PC-9 (cell line): ENCODE results near the gene ZMIZ1. TPM values are rescaled to one million over a fixed set of nuclear protein-coding genes. Genes with fewer than 3 reads are reported as not detected.

Experiments
- BruUV-seq: library from RNA; stranded (reverse); fragments of 400-500 nt; replicated peaks from 2 replicates; lab custom pipeline; 2021; lab: Mats Ljungman, UMichigan
- CTCF ChIA-PET: fragments of 300-600 bp; sonication (Branson Sonifier 250); formaldehyde crosslinking; loops from one replicate; lab custom pipeline; 2022; ENCODE audit warnings: antibody characterized with exemption; lab: Charles Lee
- POLR2A ChIA-PET: fragments of 300-600 bp; sonication (Branson Sonifier 250); formaldehyde crosslinking; loops from one replicate; lab custom pipeline; 2022; ENCODE audit warnings: antibody characterized with exemption; ENCODE audit not compliant: unreplicated experiment; lab: Charles Lee
- DNase-seq, 2 experiments: peaks; one replicate each; pipeline versions ENCODE4 v3.0.0 to v3.0.0-alpha.2; 2015 to 2022; ENCODE audit warnings: mixed read lengths in 1 of 2
- H2AFZ ChIP-seq: fragments of 200-600 bp; sonication (generic); 2 replicates; pipeline ENCODE4 v1.8.1; 2017; ENCODE audit warnings: antibody characterized with exemption
- H3F3A ChIP-seq: fragments of 200-600 bp; sonication (generic); 2 replicates; pipeline ENCODE4 v1.8.1; 2017; ENCODE audit warnings: antibody characterized with exemption, mild to moderate bottlenecking, low read depth; ENCODE audit not compliant: insufficient read depth
- H3K27ac ChIP-seq: fragments of 200-600 bp; sonication (generic); 2 replicates; pipeline ENCODE4 v1.6.1; 2016; ENCODE audit warnings: mixed run types
- H3K27me3 ChIP-seq: fragments of 200-600 bp; sonication (generic); 2 replicates; pipeline ENCODE4 v1.6.1; 2016; ENCODE audit warnings: low read depth, mixed run types; ENCODE audit not compliant: insufficient read depth
- H3K36me3 ChIP-seq: fragments of 200-600 bp; sonication (generic); 2 replicates; pipeline ENCODE4 v1.6.1; 2016; ENCODE audit warnings: low read depth, mixed run types
- H3K4me1 ChIP-seq: fragments of 200-600 bp; sonication (generic); replicated peaks from 2 replicates; pipeline ENCODE4 v1.6.1; 2016; ENCODE audit warnings: mixed run types; ENCODE audit not compliant: insufficient read depth
- H3K4me2 ChIP-seq: fragments of 200-600 bp; sonication (generic); 2 replicates; pipeline ENCODE4 v1.6.1; 2017; ENCODE audit warnings: mixed run types
- H3K4me3 ChIP-seq: fragments of 200-600 bp; sonication (generic); 2 replicates; pipeline ENCODE4 v1.6.1; 2016; ENCODE audit warnings: mixed run types
- H3K79me2 ChIP-seq: fragments of 200-600 bp; sonication (generic); 2 replicates; pipeline ENCODE4 v1.6.1; 2017; ENCODE audit warnings: low read depth, mixed run types
- H3K9me2 ChIP-seq: fragments of 200-600 bp; sonication (generic); 2 replicates; pipeline ENCODE4 v1.8.1; 2017; ENCODE audit warnings: mild to moderate bottlenecking; ENCODE audit not compliant: insufficient read depth
- H3K9me3 ChIP-seq: fragments of 200-600 bp; sonication (generic); 2 replicates; pipeline ENCODE4 v1.8.1; 2016; ENCODE audit warnings: low read depth; ENCODE audit not compliant: insufficient read depth
- H4K20me1 ChIP-seq: fragments of 200-600 bp; sonication (generic); 2 replicates; pipeline ENCODE4 v1.8.1; 2017; ENCODE audit not compliant: insufficient read depth
- EZH2 ChIP-seq: fragments of 200-600 bp; sonication (generic); IDR thresholded peaks from 2 replicates; pipeline ENCODE4 v1.8.0; 2017; ENCODE audit warnings: antibody characterized with exemption, low read depth
- intact Hi-C: fragments of 100-400 bp; cut with micrococcal nuclease; formaldehyde crosslinking; loops from one replicate; pipeline ENCODE4 v1.10.0; 2022; ENCODE audit not compliant: unreplicated experiment
- total RNA-seq: library from RNA; stranded (reverse); gene quantifications from 2 replicates; pipeline ENCODE4 v1.2.3, GENCODE V29; 2021
- TF ChIP-seq, protein P1 (sequence below): fragments of 200-600 bp; sonication (generic); conservative IDR thresholded peaks from 2 replicates; pipeline ENCODE4 v1.6.1; 2017; ENCODE audit warnings: mixed run types, antibody characterized with exemption, mild to moderate bottlenecking, moderate library complexity

Gene ZMIZ1
- total RNA-seq, 1 experiment from 2014 or later, result 47.6 TPM

DNA sequence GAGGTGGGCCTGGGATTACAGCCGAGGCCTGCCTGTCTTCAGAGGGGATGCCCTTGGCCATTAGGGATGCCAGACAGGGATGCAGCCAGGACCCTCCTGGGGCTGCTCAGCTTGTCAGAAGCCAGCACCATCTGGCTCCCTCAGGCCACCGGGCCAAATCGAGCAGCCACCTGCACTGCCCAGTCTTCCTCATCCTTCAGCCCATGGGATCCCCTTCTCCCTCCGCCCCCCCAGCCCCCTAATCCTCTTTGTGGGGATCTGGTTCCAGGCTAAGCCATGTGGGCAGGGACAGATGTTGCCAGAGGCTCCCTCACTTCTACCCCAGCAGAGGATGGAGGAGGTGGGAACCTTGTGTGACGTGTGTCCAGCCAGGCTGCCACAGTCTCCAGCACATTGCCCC is 141.1 kb downstream of the ZMIZ1 start:
- no peaks in the 10 kb centered on the region; the same call in 1 of the 2 replicates for H4K20me1 ChIP-seq
- no peak overlapping the region for H2AFZ ChIP-seq
- H3K4me2 ChIP-seq, result no peak overlapping the region
- POLR2A ChIA-PET, result no interaction called here
- intact Hi-C loops, result no loop called here
- H3K27me3 ChIP-seq, result no peaks in the 10 kb centered on the region
- no peaks in the 10 kb centered on the region for H3K36me3 ChIP-seq
- H3K9me2 ChIP-seq, result no peaks in the 10 kb centered on the region
- DNase-seq, result no peak
- TF ChIP-seq EZH2, result no peak
- TF ChIP-seq, protein P1, sequence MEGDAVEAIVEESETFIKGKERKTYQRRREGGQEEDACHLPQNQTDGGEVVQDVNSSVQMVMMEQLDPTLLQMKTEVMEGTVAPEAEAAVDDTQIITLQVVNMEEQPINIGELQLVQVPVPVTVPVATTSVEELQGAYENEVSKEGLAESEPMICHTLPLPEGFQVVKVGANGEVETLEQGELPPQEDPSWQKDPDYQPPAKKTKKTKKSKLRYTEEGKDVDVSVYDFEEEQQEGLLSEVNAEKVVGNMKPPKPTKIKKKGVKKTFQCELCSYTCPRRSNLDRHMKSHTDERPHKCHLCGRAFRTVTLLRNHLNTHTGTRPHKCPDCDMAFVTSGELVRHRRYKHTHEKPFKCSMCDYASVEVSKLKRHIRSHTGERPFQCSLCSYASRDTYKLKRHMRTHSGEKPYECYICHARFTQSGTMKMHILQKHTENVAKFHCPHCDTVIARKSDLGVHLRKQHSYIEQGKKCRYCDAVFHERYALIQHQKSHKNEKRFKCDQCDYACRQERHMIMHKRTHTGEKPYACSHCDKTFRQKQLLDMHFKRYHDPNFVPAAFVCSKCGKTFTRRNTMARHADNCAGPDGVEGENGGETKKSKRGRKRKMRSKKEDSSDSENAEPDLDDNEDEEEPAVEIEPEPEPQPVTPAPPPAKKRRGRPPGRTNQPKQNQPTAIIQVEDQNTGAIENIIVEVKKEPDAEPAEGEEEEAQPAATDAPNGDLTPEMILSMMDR, result no peak
- no peaks in the 10 kb centered on the region for H3K79me2 ChIP-seq
- 0 out of 2 replicates have a peak, but pooled peaks cover 3% of the 10 kb centered on the region for H3F3A ChIP-seq
- H3K9me3 ChIP-seq, result no peaks in the 10 kb centered on the region
- H3K4me1 ChIP-seq, result no peaks in the 10 kb centered on the region
- CTCF ChIA-PET, result no interaction called here
- no peak overlapping the region for H3K27ac ChIP-seq
- no TSS peak for BruUV-seq
- H3K4me3 ChIP-seq, result no peak overlapping the region

DNA sequence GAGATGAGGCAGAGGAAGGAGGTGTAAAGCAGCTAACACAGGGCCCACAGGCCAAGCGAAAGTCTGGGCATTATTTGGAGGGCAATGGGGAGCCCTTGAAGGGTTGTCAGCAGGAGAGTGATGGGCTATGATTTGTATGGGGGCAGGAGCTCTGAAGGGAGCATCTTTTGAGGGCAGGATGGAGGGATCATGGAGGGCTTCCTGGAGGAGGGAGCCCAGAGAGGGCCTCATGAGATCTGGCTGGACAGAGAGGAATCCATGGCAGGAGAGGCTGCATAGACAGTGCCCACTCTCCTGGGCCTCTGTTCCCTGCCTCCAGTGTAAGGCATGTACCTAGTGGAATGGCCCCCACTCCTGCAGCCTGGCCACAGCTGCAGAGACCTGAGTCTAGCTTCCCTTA is 141.9 kb downstream of the ZMIZ1 start:
- Histone ChIP-seq H4K20me1 (no peaks in the 10 kb centered on the region; the same call in 1 of the 2 replicates), H3K9me2 (no peaks in the 10 kb centered on the region), H3K4me3 (no peak overlapping the region), H3K79me2 (no peaks in the 10 kb centered on the region), H3K4me1 (no peaks in the 10 kb centered on the region), H3K27ac (no peak overlapping the region), H3K36me3 (0 out of 2 replicates have a peak, but pooled peaks cover under 1% of the 10 kb centered on the region), H3F3A (0 out of 2 replicates have a peak, but pooled peaks cover 3% of the 10 kb centered on the region), H2AFZ (no peak overlapping the region), H3K4me2 (no peak overlapping the region), H3K27me3 (no peaks in the 10 kb centered on the region), H3K9me3 (no peaks in the 10 kb centered on the region)
- POLR2A ChIA-PET, result no interaction called here
- no peak for TF ChIP-seq EZH2
- TF ChIP-seq, protein P1, result no peak
- CTCF ChIA-PET, result no interaction called here
- no TSS peak for BruUV-seq
- DNase-seq, result no peak
- intact Hi-C loops, result no loop called here

DNA sequence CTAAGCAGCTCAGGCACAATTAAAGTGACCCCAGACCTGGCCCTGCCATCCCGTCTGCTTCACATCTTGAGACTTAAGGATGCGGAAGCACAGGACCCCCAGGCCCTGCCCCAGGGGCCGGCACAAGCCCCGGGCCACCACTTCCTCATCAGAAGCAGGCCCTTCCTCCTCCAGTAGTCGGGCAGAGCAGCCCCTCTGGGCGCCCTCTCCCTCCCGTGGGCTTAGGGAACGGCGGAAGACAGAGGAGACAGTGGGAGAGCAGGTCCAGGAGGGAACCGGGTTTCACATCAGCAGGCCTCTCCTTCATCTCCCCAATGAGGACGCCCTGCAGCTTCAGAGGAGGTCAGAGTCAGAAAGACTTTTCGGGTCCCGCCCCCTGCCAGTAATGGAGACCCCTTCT is 142.8 kb downstream of the ZMIZ1 start:
- no peaks in the 10 kb centered on the region for H3K27me3 ChIP-seq
- H3K9me3 ChIP-seq, result no peaks in the 10 kb centered on the region
- H3K4me2 ChIP-seq, result no peak overlapping the region
- DNase-seq, result no peak
- H3K4me1 ChIP-seq, result no peaks in the 10 kb centered on the region
- H3K79me2 ChIP-seq, result no peaks in the 10 kb centered on the region
- H3K9me2 ChIP-seq, result no peaks in the 10 kb centered on the region
- no peak overlapping the region for H3K27ac ChIP-seq
- no peak overlapping the region for H3K4me3 ChIP-seq
- peaks cover 10% of the 10 kb centered on the region; the same call in 1 of the 2 replicates for H3K36me3 ChIP-seq
- ChIA-PET CTCF (no interaction called here), POLR2A (no interaction called here)
- BruUV-seq, result no TSS peak
- 0 out of 2 replicates have a peak, but pooled peaks cover 3% of the 10 kb centered on the region for H3F3A ChIP-seq
- TF ChIP-seq EZH2, result no peak
- TF ChIP-seq, protein P1, result no peak
- no peak overlapping the region for H2AFZ ChIP-seq
- intact Hi-C loops, result no loop called here
- no peaks in the 10 kb centered on the region; the same call in 1 of the 2 replicates for H4K20me1 ChIP-seq
